HG03064 (cell line): ENCODE measurements around the gene BTNL9.
"Not testable (repeated sequence)": the region's sequence is repeated elsewhere in the genome, so short reads cannot be mapped to it uniquely, and the experiment has no call there.

Experiments used
- ATAC-seq: cut with Tn5 transposase; IDR thresholded peaks from one replicate; pipeline ENCODE4 v1.9.1; 2021; ENCODE audit warnings: low read depth; ENCODE audit not compliant: unreplicated experiment

The BTNL9 gene

DNA sequence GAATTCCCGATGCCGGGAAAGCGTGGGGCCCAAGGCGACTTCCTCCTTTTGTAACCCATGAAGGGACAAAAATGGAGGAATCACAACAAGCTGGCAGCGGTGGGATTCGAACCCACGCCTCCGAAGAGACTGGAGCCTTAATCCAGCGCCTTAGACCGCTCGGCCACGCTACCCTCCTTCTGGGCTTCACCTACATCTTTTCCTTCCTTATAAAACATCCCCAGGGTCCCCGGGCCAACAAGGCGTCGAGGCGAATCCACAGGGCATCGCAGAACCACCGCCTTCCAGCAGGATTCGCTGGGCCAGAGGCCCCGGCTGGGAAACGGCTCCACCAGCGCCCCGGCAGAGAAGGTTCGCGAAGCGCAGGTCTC, 57.3 kb downstream of the BTNL9 start:
- ATAC-seq, result not testable (repeated sequence)

DNA sequence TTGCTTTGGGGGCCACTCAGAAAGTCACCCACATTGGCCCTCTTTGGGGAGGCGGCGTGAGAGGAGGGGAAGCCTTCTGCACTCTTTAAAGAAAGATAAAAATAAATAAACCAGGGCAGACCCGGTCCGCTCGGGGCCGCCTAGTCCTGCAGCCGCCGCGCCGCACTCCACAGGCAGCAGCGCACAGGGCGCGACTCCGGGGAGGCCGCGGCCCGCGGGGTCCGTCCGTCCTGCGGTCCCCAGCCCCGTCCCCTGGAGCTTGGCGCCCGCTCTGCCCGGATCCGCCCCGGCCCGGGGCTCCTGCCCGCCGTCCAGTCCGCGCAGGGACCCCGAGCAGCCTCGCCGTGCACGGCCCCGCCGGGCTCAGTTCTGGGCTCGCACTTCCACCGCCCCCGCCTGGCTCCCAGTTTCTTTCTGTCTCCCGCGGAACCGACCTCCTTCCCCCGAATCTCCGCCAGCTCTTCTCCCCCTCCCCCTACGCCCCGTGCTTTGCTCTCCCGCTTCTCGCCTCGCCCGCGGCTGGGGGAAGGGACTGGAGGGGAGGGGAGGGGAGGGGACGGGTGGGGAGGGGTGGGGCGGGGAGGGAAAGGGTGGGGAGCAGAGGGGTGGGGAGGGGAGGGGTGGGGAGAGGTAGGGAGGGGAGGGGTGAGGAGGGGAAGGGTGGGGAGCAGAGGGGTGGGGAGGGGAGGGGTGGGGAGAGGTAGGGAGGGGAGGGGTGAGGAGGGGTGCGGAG, 57.9 kb downstream of the BTNL9 start:
- not testable (repeated sequence) for ATAC-seq

DNA sequence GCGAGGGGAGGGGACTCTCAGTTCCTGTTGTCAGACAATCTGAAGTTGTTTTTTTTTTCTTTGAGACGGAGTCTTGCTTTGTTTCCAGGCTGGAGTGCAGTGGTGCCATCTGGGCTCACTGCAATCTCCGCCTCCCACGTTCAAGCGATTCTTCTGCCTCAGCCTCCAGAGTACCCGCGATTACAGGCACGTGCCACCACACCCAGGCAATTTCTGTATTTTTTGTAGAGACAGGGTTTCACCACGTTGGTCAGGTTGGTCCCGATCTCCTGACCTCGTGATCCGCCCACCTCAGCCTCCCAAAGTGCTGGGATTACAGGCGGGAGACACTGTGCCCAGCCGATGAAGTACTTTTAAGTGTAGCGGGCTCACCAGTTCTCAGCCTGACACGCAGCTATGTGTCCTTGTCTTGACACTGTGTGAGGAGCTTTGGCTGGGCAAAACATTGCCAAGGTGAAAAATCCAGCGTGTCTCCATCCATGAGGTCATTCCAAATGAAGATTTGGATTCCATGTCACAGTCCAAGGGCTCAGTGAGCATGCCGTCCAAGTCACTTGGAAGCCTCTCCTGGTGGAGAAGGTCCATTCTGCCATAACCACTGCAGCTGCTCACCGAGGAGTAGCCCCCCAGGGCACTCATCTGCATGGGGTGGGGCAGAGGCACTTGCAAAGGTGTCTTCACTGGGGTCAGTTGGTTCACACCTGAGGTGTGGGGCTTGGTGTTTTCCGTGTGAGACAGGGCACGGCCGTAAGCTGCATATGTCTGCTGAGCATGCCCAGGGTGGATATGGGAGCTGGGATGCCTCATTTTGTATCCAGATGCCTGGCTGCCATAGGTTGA, 58.9 kb downstream of the BTNL9 start:
- ATAC-seq, result no peak

DNA sequence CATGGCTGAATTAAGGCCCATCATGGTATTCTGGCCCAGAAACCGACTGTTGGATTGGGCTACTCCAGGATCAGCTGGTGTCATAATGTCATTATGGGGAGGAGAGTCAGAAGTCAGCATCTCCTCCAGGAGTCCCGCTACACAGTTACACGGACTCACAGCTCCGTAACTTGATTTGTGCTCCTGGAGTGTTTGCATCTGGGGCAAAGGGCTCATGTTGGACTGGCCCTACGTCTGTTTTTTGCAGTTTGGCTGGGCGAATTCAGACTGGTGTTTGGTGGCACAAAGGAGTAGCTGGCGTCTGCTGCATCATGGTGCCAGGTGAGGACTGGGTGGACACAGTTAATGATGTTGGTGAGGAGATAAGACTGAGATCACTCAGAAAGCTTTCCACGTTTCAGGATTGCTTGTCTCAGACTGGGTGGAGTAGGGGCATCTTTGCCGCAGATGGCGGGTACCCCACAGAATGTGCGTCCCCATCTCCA, 59.6 kb downstream of the BTNL9 start:
- no peak for ATAC-seq

DNA sequence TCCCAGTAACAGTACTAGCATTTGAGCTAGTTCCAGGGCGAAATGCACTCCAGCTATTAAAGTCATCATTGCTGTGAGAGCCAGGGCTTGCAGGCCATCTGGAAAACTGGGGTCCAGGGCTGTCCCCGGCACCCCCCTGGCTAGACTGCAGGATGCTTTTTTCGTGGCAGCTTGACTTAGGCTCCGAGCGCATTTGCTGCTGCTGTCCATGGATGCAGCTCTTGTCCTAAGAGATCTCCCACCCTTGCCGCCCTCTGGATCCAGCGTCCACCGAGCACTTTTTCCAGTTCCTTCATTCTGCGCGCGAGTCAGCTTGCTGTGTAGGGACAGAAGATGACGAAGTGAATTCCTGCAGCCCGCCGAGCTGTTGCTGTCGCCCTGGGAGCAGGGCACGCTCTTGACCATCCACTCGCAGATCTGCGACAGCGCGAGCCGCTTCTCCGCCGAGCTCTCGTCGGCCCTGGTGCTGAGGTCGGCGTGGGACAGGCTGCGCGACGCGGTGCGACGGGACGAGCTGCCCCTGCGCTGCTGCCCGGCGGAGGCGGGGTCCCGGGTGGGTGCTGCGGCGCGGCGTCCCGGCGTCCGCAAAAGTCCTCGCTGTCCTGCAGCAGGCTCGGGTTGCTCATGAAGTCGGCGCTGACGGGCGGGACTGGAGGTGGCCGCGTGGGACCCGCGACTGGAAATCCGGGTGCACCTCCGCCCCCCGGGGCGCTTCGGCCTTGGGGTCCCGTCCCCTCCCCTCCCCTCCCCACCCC, 60.2 kb downstream of the BTNL9 start:
- ATAC-seq, result no peak

DNA sequence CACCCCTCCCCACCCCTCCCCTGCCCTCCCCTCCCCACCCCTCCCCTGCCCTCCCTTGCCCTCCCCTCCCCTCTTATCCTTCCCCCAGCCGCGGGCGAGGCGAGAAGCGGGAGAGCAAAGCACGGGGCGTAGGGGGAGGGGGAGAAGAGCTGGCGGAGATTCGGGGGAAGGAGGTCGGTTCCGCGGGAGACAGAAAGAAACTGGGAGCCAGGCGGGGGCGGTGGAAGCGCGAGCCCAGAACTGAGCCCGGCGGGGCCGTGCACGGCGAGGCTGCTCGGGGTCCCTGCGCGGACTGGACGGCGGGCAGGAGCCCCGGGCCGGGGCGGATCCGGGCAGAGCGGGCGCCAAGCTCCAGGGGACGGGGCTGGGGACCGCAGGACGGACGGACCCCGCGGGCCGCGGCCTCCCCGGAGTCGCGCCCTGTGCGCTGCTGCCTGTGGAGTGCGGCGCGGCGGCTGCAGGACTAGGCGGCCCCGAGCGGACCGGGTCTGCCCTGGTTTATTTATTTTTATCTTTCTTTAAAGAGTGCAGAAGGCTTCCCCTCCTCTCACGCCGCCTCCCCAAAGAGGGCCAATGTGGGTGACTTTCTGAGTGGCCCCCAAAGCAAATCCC, 61.1 kb downstream of the BTNL9 start:
- ATAC-seq, result not testable (repeated sequence)

DNA sequence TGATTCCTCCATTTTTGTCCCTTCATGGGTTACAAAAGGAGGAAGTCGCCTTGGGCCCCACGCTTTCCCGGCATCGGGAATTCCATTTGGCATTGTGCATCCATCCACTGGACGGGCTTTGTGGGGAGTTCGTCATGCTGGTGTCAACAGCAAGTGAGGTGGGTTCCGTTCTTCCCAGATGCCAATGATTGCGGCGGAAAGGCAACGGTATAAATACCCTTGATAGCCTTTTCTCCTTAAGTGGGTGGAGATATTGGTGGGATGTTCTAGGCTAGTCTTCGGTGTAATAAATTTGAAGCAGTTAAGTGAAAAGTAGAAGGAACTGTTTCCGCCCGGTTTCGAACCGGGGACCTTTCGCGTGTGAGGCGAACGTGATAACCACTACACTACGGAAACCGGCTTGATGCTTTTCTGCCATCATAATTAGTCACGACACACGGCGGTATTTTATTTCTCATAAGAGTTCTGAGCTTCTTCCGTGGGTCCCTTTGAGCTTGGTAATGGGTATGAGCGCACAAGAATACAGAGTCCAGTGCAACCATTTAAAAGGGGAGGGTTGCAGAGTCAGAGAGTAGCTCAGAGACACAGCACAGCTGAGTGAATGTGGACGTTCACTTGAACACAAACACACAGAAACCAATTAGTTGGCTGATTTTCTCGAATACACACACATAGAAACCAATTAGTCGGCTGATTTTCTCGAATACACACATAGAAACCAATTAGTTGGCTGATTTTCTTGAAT, 62.0 kb downstream of the BTNL9 start:
- not testable (repeated sequence) for ATAC-seq

DNA sequence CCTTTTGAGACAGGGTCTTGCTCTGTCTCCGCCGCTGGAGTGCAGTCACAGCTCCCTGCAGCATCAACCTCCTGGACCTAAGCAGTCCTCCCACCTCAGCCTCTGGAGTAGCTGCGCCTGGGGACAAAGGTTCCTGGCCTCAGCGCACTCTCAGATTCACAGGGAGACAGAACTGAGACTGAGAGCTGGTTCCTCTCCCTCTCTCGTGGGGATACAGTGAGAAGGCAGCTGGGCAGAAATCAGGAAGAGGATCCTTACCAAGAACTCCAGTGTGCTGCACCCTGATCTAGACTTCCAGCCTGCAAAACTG, 64.1 kb downstream of the BTNL9 start:
- not testable (repeated sequence) for ATAC-seq

DNA sequence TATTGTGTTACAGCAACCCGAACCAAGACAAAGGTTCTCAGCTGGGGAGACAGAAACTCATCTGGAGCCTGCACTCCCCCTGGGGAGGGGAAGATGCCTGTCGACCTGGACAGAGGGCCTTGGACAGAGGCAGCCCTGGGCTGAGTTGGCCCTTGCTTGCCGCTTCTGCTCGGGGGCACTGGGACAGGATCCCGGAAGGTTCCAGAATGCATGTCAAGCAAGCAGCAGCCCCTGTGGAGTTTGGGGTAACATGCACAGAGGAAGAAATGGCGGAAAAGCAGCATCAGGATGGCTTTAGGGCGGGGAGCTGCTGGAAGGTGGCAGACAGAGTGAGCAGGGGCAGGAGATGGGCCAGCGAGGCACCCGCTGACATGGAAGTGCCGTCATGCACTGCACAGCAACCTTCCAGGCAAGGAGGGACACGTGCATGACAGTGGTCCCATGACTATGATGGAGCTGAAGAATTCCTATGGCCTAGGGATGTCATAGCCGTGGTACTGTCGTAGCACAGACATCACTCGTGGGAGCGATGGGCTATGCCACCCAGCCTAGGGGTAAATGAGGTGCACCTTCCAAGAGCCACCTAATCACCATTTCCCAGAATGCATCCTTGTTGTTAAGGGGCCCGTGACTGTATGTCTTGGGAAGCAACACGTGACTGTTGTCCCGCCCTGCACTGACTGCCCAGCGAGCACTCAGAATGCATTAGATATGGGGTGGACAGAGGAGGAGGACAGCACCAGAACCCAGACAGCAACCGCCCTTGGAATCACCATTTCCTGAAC, 64.7 kb downstream of the BTNL9 start:
- ATAC-seq, result not testable (repeated sequence)

DNA sequence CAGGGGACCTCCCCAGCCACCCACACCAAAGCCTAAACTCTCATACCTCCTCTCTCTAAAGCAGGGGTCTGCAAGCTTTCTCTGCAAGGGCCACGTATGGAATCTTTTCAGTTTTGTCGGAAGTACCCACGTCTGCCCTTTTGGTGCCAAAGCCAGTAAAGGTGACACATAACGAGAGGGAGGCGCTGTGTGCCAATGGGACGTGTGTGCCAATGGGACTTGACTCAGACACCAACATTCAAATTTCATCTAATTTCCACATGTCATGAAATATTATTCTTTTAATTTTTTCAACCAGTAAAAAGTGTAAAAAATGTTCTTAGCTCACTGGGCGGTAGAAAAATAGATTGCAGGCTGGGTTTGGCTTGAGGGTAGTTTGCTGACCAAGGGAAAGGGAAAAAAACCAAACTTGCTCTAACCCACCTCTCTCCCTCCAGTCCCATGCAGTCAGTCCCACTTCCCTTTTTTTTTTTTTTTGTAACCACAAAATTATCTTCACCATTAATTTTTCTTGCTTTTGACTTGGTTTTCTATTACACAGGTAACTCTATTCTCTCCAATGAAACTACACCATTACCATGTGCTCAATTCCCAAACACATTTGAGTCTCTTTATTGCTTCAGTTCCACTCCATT, 65.4 kb downstream of the BTNL9 start:
- ATAC-seq, result no peak

DNA sequence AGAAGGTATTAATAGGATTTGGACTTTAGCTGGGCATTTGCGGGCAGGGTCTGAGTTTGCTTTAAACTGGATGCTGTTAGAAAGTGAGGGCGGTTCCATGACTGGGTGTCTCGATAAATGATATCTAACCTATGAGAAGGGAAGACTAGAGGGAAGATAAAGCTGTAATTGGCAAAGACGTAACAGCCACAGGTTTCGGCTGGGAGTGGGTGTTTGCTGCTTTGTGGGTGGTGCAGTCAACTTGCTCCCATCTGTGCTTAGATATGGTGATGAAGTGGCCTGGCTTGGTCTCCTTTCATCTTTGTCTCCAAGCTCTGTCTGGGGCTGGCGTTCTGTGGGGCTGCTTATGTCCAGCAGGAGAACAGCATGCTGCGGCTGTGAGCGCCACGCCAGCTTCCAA, 67.6 kb downstream of the BTNL9 start:
- ATAC-seq, result no peak

DNA sequence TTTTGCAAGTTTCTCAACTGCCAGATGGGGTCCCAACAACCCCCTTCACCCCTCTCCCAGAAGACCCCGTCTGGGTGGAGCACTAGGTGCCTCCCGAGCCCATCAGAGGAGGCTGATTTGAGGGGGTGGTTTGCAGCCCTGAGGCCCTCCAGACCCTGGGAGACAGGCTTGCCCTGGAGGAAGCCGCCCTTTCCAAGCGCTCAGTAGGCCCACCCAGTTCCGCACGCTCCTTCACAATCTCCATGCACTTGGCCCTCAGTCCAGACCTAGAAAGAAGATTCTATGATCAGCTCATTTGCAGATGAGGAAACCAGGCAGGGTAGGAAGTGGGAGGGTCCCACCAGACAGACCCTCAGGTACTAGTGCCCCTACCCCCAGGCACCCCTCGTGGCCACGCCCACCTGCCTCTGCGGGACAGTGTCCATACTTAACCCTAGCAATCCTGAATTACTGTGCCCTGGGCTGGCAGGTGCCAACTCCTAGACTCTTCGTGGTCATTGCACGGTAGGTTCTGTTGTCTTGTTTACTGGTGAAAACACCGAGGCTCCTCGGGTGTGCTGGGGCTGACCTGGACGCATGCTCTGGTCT, 68.6 kb downstream of the BTNL9 start:
- ATAC-seq, result no peak

DNA sequence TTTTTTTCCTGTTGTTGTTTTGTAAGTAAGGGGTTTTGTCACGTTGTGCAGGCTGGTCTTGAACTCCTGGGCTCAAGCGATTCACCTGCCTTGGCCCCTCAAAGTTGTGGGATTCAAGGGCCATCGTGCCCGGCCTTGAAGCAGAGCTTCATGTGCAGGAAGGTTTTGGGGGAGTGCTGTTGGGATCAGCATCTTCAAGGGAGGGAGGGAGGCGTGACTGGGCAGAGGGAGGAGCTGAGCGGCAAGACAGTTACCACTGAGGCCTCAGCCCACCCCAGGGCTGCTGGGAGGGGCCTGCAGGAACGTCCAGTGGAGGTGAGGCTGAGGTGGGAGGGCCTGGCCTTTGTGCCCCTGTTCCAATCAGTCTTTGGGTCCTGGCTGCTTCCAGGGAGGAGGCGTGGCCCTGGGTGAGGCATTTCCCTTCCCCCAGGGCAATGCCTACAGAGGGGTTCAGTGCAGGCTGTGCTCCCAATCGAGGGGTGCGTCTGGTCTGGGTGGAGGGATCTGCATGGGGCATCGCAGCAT, 69.5 kb downstream of the BTNL9 start:
- ATAC-seq, result no peak

DNA sequence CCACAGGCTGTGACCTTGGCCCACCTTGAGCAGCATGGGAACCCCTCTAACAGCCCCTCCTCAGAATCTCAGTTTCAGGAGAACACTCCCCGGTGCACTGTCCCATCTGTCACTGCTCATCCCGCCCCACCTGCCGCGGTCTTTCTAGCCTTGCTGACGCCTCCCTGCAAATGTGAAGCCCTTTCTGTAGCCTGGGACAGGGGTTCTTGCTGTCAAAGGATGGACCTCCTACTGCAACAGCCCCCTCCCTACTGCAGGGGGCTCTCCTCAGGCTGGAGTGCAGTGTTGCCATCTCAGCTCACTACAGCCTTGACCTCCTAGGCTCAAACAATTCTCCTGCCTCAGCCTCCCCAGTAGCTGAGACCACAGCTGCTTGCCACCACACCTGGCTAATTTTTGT, 70.9 kb downstream of the BTNL9 start:
- no peak for ATAC-seq
